Stimulated activated CD8-positive, alpha-beta memory T cell treated with anti-CD3 and anti-CD28 coated beads, Interleukin-4, amount 100 ng/mL, for 48 hours (primary cell): ENCODE data around the gene ARSG.
"Not testable (repeated sequence)": the region's sequence is repeated elsewhere in the genome, so short reads cannot be mapped to it uniquely, and the experiment has no call there.

Experiments
- DNase-seq: peaks from one replicate; pipeline ENCODE4 v3.0.0-alpha.2; 2020

Gene ARSG

GRCh38 chr17:68290955-68291835 is at the start of gene ARSG, which contains the start of gene SLC16A6:
Gene ARSG, plus strand, starts transcription at chr17:68291495. Its CDS starts 15,999 bp downstream, at chr17:68307494.
Gene SLC16A6, minus strand, starts transcription at chr17:68291127. Its CDS starts 12,807 bp downstream, at chr17:68278320.
- DNase-seq, result peak; percentile 85

GRCh38 chr17:68246271-68247028 is 44.8 kb upstream of the ARSG start:
- no peak for DNase-seq

GRCh38 chr17:68247445-68248198 is 43.7 kb upstream of the ARSG start, which contains the start of gene AMZ2:
Gene AMZ2, plus strand, starts transcription at chr17:68248043. Its CDS starts 2,145 bp downstream, at chr17:68250188.
- DNase-seq, result peak; percentile 98

GRCh38 chr17:68248199-68248825 is 43.0 kb upstream of the ARSG start:
- no peak for DNase-seq

GRCh38 chr17:68248891-68249290 is 42.4 kb upstream of the ARSG start:
- no peak for DNase-seq

- DNase-seq, result no peak
Measured at GRCh38 chr17:68249354-68249765, 41.9 kb upstream of the ARSG start.

- not testable (repeated sequence) for DNase-seq
Measured at GRCh38 chr17:68253426-68253825, 37.9 kb upstream of the ARSG start.

- no peak for DNase-seq
Measured at GRCh38 chr17:68255151-68255550, 36.1 kb upstream of the ARSG start.

- no peak for DNase-seq
Measured at GRCh38 chr17:68255731-68256538, 35.4 kb upstream of the ARSG start.

GRCh38 chr17:68256701-68257100 is 34.6 kb upstream of the ARSG start:
- not testable (repeated sequence) for DNase-seq

- DNase-seq, result no peak
Measured at GRCh38 chr17:68257934-68258333, 33.4 kb upstream of the ARSG start.

- peak; percentile 78 for DNase-seq
Measured at GRCh38 chr17:68258890-68259647, 32.2 kb upstream of the ARSG start.

GRCh38 chr17:68259648-68259951 is 31.7 kb upstream of the ARSG start:
- not testable (repeated sequence) for DNase-seq

- no peak for DNase-seq
Measured at GRCh38 chr17:68260051-68260762, 31.1 kb upstream of the ARSG start.

- DNase-seq, result not testable (repeated sequence)
Measured at GRCh38 chr17:68262467-68262866, 28.8 kb upstream of the ARSG start.

GRCh38 chr17:68263101-68263681 is 28.1 kb upstream of the ARSG start:
- not testable (repeated sequence) for DNase-seq

- not testable (repeated sequence) for DNase-seq
Measured at GRCh38 chr17:68265833-68266232, 25.5 kb upstream of the ARSG start.

GRCh38 chr17:68273722-68274121 is 17.6 kb upstream of the ARSG start:
- no peak for DNase-seq

GRCh38 chr17:68276339-68276738 is 15.0 kb upstream of the ARSG start:
- not testable (repeated sequence) for DNase-seq

- no peak for DNase-seq
Measured at GRCh38 chr17:68277807-68278206, 13.5 kb upstream of the ARSG start.
